ENCODE results near the gene AARSD1. TPM values are rescaled to one million over a fixed set of nuclear protein-coding genes. Genes with fewer than 3 reads are reported as not detected.

The AARSD1 gene
- total RNA-seq, 1 experiment from 2014 or later = 79.9 TPM

DNA sequence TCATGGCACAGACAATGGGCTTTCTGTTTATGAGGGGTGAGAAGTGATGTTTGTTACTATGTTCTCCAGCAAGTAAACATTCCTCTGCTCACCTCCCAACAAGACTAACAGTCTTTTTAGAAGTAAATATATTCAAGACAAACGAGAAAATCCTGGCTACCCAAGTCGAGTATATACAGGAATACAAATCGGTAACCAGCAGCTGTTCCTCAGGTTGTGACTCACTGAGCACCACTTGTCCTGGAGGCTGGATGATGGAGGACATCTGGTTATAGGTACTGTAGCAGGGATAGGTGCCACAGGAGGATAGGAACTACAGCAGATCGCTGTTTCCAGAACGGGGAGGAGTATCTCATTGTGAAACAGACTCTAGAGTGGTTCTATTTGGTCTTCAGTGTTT, 28.6 kb upstream of the AARSD1 start:
- no peaks in the 10 kb centered on the region for H3K9me3 Mint-ChIP-seq (ENCODE audit: unreplicated experiment)
- TF ChIP-seq, protein P1, sequence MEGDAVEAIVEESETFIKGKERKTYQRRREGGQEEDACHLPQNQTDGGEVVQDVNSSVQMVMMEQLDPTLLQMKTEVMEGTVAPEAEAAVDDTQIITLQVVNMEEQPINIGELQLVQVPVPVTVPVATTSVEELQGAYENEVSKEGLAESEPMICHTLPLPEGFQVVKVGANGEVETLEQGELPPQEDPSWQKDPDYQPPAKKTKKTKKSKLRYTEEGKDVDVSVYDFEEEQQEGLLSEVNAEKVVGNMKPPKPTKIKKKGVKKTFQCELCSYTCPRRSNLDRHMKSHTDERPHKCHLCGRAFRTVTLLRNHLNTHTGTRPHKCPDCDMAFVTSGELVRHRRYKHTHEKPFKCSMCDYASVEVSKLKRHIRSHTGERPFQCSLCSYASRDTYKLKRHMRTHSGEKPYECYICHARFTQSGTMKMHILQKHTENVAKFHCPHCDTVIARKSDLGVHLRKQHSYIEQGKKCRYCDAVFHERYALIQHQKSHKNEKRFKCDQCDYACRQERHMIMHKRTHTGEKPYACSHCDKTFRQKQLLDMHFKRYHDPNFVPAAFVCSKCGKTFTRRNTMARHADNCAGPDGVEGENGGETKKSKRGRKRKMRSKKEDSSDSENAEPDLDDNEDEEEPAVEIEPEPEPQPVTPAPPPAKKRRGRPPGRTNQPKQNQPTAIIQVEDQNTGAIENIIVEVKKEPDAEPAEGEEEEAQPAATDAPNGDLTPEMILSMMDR (IDR thresholded peaks at IDR 0.05; ENCODE audit: unreplicated experiment) = no peak
- ChIA-PET CTCF (no interaction called here), POLR2A (interaction anchor here (0.5 kb wide), 1 partner anchor 12 kb away, joined by 3 read pairs; no protein-coding TSS in a partner anchor)
- no peak overlapping the region for H3K4me3 Mint-ChIP-seq (ENCODE audit: unreplicated experiment)
- intact Hi-C loops (cut with micrococcal nuclease) = no loop called here
- no peaks in the 10 kb centered on the region for H3K27me3 Mint-ChIP-seq (ENCODE audit: insufficient read depth, unreplicated experiment)
- no peak overlapping the region for H3K27ac Mint-ChIP-seq (ENCODE audit: low read depth, unreplicated experiment)
- DNase-seq (ENCODE audit: unreplicated experiment) = no peak
- TSS peak; percentile 14 for BruUV-seq (replicated peaks)
- H3K4me1 Mint-ChIP-seq (ENCODE audit: insufficient read depth, unreplicated experiment) = peaks cover 12% of the 10 kb centered on the region
- H3K36me3 Mint-ChIP-seq (ENCODE audit: insufficient read depth, unreplicated experiment) = peaks cover 68% of the 10 kb centered on the region

DNA sequence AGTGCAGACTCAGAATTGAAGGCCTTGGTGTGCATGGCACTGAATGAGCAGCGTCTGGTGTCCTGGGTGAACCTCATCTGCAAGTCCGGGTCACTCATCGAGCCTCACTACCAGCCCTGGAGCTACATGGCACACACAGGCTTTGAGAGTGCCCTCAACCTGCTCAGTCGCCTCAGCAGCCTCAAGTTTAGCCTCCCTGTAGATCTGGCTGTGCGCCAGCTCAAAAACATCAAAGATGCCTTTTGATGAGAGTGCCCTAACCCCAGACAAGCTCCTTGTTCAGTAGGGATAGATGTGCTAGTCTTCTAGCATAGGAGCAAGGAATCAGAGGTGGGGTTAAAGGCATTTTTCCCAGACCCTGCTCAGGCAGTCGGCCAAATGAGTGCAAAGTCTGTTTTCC, 27.2 kb upstream of the AARSD1 start:
- Mint-ChIP-seq H3K27me3 (ENCODE audit: insufficient read depth, unreplicated experiment) (no peaks in the 10 kb centered on the region), H3K4me1 (ENCODE audit: insufficient read depth, unreplicated experiment) (peaks cover 10% of the 10 kb centered on the region), H3K36me3 (ENCODE audit: insufficient read depth, unreplicated experiment) (peaks cover 79% of the 10 kb centered on the region), H3K4me3 (ENCODE audit: unreplicated experiment) (no peak overlapping the region), H3K9me3 (ENCODE audit: unreplicated experiment) (no peaks in the 10 kb centered on the region), H3K27ac (ENCODE audit: low read depth, unreplicated experiment) (no peak overlapping the region)
- ChIA-PET POLR2A (interaction anchor here (1.0 kb wide), 2 partner anchors 10 to 11 kb away, joined by 3 read pairs; partner anchors contain the start of gene RUNDC1), CTCF (interaction anchor here (0.7 to 1.3 kb wide), 2 partner anchors 63 to 149 kb away, joined by 3 read pairs; no protein-coding TSS in a partner anchor)
- DNase-seq (ENCODE audit: unreplicated experiment) = no peak
- intact Hi-C loops (cut with micrococcal nuclease) = no loop called here
- TF ChIP-seq, protein P1 (IDR thresholded peaks at IDR 0.05; ENCODE audit: unreplicated experiment) = no peak
- BruUV-seq (replicated peaks) = TSS peak; percentile 2

DNA sequence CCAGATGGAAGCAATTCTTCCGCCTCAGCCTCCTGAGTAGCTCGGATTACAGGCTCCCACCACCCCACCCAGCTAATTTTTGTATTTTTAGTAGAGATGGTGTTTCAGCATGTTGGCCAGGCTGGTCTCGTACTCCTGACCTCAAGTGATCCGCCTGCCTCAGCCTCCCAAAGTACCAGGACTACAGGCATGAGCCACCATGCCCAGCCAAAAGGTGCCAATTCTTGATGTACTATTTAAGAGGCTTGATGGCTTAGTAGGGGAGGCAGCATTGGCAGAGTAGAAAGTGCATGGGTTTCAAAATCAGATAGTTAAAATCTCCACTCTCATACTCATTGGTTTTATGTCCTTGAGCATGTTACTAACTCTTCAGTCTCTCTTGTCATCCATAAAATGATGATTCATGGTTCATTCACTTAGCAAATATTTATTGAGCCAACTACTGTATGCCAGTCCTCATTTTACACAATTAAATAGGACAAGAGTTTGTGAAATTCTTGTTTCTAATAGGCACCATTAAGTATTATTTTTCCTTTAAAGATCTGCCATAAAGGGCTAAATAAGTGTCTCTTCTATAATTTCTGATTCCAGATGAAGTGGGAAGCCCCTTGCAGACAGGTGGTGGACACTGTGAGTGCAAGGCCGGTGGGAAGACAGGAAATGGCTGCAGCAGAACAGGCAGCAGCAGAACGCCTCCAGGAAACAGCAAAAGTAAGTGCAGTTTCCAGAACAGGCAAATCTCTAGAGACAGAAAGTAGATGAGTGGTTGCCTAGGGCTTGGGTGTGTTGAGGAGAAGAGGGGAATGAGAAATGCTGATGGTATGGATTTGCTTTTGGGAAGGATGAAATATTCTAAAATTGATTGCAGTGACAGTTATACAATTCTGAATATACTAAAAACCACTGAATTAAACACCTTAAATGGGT, 25.7 kb upstream of the AARSD1 start:
- intact Hi-C loops (cut with micrococcal nuclease) = no loop called here

DNA sequence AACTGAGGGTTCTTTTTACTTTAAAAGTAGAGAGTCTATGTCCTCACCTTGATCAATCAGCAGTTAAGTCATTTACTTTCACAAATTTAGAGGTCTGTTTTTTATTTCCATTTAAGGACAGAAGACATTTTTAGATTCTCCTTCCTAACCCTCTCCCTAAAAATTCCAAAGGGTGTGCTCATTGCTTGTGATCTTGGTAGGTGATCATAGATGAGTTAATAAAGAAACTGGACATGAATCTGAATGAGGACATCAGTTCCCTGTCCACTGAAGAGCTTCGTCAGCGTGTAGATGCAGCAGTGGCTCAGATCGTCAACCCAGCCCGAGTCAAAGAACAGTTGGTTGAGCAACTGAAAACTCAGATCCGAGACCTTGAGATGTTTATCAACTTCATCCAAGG, 24.9 kb upstream of the AARSD1 start:
- CTCF ChIA-PET = interaction anchor here (1.2 kb wide), 1 partner anchor 10 kb away, joined by 3 read pairs; the partner anchor contains the start of gene PTGES3L
- DNase-seq (ENCODE audit: unreplicated experiment) = no peak
- Mint-ChIP-seq H3K27me3 (ENCODE audit: insufficient read depth, unreplicated experiment) (no peaks in the 10 kb centered on the region), H3K4me3 (ENCODE audit: unreplicated experiment) (no peak overlapping the region), H3K36me3 (ENCODE audit: insufficient read depth, unreplicated experiment) (peaks cover 96% of the 10 kb centered on the region), H3K9me3 (ENCODE audit: unreplicated experiment) (no peaks in the 10 kb centered on the region), H3K4me1 (ENCODE audit: insufficient read depth, unreplicated experiment) (peaks cover 10% of the 10 kb centered on the region), H3K27ac (ENCODE audit: low read depth, unreplicated experiment) (no peak overlapping the region)
- TF ChIP-seq, protein P1 (IDR thresholded peaks at IDR 0.05; ENCODE audit: unreplicated experiment) = no peak
- POLR2A ChIA-PET = interaction anchor here (7.1 kb wide), 1 partner anchor 8 kb away, joined by 47 read pairs; the partner anchor contains the start of gene RPL27
- intact Hi-C loops (cut with micrococcal nuclease) = no loop called here
- BruUV-seq (replicated peaks) = no TSS peak

More for the DNA sequence above, 25.7 kb upstream of the AARSD1 start:
- peaks cover 10% of the 10 kb centered on the region for H3K4me1 Mint-ChIP-seq (ENCODE audit: insufficient read depth, unreplicated experiment)
- BruUV-seq (replicated peaks) = no TSS peak
- POLR2A ChIA-PET = interaction anchor here (7.1 kb wide), 1 partner anchor 8 kb away, joined by 47 read pairs; the partner anchor contains the start of gene RPL27
- CTCF ChIA-PET = interaction anchor here (0.6 kb wide), 2 partner anchors 12 to 85 kb away, joined by 6 read pairs; no protein-coding TSS in a partner anchor
- peak overlapping the region; percentile 27 for H3K27ac Mint-ChIP-seq (ENCODE audit: low read depth, unreplicated experiment)
- no peaks in the 10 kb centered on the region for H3K9me3 Mint-ChIP-seq (ENCODE audit: unreplicated experiment)
- no peaks in the 10 kb centered on the region for H3K27me3 Mint-ChIP-seq (ENCODE audit: insufficient read depth, unreplicated experiment)
- DNase-seq (ENCODE audit: unreplicated experiment) = peak; percentile 35
- TF ChIP-seq, protein P1 (IDR thresholded peaks at IDR 0.05; ENCODE audit: unreplicated experiment) = no peak
- H3K4me3 Mint-ChIP-seq (ENCODE audit: unreplicated experiment) = no peak overlapping the region
- peaks cover 94% of the 10 kb centered on the region for H3K36me3 Mint-ChIP-seq (ENCODE audit: insufficient read depth, unreplicated experiment)

Measured in MCF 10A (cell line).